ENCODE results near the gene IL6ST.
"Not testable (repeated sequence)": the region's sequence is repeated elsewhere in the genome, so short reads cannot be mapped to it uniquely, and the experiment has no call there.

IL6ST gene

DNA sequence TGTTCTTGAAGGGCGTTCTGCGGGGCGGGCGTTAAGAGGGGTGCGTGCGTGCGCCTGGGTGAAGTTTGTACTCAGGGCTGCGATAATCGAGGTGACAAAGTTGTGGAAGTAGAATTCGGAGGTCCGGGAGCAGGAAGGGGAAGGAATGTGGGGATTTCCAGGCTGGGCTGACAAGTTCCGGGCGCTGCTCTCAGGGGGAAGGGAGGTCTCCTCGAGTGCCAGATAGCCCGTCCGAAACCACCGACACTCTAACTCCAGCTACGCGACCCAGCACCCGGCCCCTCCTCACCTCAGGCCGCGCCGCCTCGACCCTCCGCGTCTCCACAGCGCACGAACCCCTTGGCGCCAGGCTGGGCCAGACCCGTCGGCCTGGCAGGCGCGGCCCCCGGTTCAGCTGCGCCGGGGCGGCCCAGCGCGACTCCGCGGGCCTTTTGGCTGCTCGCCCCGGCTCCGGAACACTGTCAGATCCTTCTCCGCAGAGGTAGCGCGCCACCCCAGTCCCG, at the start of gene IL6ST:
TSS of gene IL6ST (minus strand) at position 469 of the 503 bp plus-strand sequence. CDS start 18,685 bp downstream, outside the sequence.
- peak; percentile 75 for DNase-seq

DNA sequence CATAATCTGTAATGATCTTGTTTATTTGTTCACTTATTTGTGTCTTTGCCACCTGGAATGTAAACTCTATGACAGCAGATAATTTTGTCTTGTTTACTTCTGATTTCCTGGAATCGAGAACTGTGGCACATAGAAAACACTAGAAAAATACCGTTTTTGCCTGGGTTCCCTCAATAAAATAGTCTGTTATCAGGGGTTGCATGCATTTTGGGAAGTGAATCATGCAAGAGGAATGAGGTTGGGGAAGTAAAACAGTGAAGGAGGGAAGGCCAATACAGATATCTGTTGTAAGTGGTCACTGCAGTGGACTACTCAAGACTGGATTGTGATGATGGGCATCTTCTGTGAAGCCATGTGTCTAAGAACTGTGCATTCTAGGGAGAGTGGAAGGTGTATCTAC, 45.2 kb upstream of the IL6ST start:
- no peak for DNase-seq

DNA sequence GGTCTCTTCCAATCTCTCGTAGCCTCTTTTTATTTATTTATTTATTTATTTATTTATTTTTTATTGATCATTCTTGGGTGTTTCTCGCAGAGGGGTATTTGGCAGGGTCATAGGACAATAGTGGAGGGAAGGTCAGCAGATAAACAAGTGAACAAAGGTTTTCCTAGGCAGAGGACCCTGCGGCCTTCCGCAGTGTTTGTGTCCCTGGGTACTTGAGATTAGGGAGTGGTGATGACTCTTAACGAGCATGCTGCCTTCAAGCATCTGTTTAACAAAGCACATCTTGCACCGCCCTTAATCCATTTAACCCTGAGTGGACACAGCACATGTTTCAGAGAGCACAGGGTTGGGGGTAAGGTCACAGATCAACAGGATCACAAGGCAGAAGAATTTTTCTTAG, 43.4 kb upstream of the IL6ST start:
- DNase-seq: not testable (repeated sequence)

DNA sequence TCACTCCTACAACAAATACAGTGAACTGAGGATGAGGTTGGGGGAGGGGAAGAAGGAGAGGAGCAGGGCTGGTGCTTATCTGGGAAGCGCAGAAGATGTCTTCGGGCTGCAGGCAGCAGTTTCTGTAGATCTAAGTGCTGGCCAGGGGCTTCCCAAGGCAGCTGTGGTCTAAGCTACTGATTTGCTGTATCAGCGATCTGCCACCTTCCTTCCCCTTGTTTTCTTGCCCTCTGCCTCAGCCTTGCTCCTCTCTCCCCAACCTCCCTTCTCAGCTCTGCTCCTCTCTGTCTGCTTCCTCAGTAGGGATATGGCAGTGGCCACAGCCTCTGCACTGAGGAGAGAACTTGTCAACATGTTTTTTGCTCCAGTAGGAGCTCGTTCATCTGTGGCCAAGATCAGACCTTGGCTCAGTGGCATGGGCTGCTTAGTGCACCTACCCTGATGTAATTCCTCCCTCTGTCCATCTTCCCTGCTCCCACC, 42.8 kb upstream of the IL6ST start:
- DNase-seq: no peak

DNA sequence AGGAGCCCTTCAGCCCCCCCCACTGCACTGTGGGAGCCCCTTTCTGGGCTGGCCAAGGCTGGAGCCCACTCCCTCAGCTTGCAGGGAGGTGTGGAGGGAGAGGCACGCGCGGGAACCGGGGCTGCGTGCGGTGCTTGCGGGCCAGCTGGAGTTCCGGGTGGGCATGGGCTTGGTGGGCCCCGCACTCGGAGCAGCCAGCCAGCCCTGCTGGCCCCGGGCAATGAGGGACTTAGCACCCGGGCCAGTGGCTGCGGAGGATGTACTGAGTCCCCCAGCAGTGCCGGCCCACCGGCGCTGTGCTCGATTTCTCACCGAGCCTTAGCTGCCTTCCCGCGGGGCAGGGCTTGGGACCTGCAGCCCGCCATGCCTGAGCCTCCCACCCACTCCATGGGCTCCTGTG, 40.6 kb upstream of the IL6ST start:
- not testable (repeated sequence) for DNase-seq

DNA sequence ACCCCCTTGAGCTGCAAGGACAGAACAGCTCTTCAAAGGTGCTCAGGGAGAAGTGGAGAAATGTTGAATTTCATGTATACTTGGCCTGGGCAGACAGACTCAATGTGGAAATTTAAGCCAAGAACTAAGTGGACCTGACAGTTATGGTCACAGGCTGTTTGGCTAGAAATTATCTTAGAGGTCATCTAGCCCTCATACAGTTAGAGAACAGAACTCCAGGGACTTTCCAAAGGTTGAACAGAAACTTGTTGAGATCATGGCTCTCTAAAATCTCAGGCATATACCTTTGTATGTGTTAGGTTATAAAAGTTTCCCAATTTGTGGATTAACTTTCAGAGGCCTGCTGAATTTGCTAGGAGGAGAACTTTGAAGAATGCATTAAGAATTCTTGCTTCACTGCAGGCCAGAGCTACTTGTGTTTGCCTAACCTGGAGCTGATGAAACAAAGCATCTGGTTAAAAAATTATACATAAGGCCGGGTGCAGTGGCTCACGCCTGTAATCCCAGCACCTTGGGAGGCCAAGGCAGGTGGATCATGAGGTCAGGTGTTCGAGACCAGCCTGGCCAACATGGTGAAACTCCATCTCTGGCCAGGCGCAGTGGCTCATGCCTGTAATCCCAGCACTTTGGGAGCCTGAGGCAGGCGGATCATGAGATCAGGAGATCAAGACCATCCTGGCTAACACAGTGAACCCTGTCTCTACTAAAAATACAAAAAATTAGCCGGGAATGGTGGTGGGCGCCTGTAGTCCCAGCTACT, 35.3 kb upstream of the IL6ST start:
- not testable (repeated sequence) for DNase-seq

DNA sequence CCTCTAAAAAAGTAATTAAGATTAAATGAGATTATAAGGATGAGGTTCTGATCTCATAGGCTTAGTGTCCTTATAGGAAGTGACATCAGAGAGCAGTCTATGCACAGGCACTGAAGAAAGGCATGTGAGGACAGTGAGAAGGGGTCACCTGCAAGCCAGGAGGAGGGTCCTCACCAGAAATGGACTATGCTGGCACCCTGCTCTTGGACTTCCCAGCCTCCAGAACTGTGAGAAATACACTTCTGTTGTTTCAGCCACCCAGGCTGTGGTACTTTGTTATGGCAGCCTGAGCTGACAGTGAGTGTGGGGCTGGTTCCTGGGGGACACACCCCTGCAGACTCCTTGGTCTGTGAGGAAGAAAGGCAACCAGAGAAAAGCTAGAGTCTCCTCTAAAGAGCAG, 34.7 kb upstream of the IL6ST start:
- no peak for DNase-seq

DNA sequence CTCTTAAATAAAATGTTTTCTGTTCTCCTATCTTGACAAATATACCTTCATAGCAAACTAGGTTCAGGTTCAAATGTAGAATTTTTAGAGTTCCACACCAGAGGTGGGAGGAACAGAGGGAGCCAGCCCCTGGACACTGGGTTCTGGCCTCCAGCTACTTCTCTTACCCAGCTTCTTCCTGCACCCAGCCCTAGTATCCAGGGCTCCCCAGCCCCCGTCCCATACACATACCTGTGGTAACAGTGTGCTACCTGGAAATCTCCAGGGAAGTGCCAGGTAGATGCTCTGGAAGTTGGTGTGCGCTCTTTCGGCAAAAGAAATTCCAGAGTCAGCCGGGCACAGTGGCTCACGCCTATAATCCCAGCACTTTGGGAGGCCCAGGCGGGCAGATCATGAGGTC, 33.9 kb upstream of the IL6ST start:
- no peak for DNase-seq

DNA sequence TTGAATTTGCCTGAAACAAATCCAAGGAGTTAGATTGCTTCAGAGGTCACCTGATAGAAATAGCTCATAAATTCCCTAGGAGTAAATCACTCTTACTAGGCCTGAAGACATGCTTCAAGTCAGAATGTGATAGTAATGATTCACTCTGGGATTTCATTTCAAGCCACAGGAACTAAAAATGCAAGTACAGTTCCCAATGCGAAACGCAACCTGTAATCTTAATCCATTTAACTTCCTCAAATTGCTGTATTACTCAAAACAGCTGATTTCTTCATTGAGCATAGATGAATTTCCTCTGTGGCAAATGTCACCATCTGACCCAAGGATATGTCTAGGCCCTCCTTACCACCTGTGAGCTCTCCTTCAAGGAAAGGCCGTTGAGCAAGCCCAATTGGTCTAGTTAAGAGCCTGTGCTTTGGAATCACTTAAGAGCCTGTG, 32.1 kb upstream of the IL6ST start:
- DNase-seq: peak; percentile 91

DNA sequence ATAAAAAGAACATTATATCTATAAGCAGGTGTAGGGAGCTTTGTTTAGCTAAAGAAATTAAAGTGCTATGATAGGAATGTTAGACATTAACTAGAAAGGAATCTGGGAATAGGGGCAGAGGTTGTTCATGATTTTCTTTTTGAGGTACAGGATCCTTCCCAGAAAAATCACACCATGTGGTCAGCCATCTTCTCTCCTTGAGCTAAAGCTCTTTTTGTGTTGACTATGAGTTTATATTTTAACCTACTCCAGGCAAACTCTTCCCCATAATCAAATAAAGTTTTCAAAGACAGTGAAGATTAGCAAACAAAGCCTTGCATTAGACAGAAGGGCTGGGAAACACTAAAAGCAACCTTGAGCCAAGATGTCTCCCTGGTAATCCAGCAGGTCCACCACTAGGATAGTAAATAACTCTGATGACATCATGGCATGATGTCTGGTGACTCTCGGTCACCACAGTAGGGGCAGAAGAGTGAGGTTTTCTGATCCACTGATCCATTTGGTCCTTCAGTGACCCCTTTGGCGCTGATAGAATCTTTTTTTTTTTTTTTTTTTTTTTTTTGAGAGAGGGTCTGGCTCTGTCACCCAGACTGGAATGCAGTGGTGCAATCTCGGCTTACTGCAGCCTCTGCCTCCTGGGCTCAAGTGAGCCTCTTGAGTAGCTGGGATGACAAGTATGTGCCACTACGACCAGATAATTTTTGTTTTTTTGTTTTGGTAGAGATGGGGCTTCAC, 30.6 kb upstream of the IL6ST start:
- no peak for DNase-seq

DNA sequence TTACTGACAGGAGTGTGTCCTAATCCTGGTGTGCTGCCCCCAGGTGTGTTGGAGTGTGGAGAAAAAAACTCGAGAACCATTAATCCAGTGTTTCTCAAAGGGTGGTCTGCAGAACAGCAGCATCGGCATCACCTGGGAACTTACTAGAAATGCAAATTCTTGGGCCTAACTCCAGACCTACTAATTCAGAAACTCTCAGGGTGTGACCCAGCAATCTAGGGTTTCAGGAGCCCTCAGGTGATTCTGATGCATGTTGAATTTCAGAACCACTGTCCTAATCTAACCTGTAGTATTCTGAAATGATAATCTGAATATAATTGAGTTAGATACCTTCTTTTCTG, 30.0 kb upstream of the IL6ST start:
- DNase-seq: no peak

DNA sequence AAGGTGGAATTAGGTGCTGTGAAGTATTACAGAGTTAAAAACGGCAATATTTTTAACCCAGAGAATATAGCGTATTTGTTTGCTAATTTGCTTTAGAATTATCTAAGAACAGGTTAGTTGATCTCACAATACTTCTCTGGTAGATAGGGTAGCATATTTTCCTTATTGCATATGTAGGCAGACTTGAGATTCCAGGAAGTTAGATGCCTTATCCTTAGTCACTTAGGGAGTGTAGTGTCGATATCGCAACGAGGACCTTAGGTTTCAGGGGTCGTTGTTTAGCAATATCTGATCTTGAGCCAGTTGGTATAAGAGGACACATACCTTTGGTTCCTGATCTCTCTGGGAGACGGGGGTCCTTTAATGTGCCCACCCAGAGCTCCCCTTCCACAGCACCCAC, 28.5 kb upstream of the IL6ST start:
- DNase-seq: no peak

DNA sequence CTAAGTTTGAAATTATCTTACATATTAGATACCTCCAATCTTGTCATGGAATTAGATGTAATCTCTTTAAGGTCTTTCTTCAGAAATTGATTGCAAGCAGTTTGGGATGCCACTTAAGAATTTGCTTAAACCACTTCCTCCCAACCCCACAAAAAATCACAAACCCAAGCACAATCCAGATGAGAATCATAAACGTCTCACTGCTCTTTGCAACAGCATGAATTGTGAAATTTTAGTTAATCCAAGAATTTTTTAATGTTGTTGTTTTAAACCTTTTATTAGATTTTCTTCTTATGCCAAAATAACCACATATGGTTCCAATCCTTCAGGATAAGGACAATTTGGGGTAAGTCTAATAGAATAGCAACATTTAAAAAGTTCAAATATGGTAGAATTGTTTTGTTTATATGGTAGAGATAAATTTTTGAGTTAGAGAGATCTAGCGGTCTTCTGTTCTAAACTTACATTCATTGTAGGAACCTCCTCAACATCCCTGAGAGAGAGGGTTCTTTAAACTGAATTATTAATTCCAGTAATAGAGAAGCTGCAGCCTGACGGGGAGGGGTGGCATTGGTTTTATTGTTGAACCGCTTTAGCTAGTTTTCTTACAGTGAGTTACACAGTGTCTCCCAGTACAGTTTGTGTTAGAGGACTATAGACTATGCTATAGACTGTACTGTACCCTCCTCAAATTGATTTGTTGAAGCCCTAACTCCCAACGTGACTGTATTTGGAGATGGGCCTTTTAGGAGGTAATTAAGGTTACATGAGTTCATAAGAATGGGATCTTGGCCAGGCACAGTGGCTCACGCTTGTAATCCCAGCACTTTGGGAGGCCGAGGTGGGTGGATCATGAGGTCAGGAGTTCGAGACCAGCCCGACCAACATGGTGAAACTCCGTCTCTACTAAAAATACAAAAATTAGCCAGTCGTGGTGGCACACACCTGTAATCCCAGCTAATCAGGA, 24.8 kb upstream of the IL6ST start:
- peak; percentile 73 for DNase-seq

DNA sequence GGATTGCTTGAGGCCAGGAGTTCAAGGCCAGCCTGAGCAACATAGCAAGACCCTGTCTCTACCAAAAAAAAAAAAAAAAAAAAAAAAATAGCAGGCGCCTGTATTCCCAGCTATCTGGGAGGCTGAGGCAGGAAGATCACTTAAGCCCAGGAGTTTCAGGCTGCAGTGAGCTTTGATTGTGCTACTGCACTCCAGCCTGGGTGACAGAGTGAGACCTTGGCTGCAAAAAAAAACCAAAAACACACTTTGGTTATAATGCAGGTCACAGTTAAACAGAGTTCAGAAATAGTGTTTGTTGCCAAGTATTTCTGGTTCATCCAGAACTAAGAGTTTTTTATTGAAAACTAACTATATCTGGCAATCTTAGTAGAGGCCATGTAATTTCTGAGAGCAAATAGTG, 24.1 kb upstream of the IL6ST start:
- no peak for DNase-seq

DNA sequence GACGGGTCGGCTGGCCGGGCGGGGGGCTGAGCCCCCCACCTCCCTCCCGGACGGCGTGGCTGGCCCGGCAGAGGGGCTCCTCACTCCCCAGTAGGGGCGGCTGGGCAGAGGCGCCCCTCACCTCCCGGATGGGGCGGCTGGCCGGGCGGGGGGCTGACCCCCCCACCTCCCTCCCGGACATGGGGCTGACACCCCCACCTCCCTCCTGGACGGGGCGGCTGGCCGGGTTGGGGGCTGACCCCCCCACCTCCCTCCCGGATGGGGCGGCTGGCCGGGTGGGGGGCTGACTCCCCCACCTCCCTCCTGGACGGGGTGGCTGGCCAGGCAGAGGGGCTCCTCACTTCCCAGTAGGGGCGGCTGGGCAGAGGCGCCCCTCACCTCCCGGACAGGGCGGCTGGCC, 19.9 kb upstream of the IL6ST start:
- DNase-seq: not testable (repeated sequence)

DNA sequence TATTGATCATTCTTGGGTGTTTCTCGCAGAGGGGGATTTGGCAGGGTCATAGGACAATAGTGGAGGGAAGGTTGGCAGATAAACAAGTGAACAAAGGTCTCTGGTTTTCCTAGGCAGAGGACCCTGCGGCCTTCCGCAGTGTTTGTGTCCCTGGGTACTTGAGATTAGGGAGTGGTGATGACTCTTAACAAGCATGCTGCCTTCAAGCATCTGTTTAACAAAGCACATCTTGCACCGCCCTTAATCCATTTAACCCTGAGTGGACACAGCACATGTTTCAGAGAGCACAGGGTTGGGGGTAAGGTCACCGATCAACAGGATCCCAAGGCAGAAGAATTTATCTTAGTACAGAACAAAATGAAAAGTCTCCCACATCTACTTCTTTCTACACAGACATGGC, 19.2 kb upstream of the IL6ST start:
- not testable (repeated sequence) for DNase-seq

DNA sequence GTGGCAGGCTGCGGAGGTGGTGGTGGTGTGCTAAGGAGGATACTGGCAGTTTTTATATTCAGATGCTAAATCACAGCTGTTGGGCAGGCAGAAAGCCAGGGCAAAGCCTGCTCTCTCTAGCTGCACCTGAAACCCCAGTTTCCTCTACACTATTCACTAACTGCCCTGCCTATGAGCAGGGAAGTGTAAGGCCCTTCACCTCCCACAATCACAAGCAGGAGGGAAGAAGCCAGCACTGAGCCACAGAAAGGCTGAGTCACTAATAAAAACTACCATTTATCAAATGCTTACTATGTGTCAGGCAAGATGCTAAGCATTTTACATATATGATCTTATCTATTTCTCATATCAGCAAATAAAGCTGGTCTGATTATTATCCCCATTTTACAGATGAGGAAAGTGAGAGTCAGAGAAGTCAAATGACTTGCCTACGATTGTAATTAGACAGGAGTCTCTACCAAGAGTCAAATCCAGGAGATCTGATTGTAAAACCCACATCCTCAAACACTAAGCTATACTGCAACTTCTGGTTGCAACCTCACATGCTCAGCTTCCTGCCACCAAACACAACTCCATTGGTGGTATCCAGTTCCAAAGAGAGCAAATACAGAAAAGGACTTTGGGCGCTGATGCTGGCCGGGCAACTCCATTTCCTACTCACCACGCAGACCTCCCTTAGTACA, 17.7 kb upstream of the IL6ST start:
- peak; percentile 79 for DNase-seq

DNA sequence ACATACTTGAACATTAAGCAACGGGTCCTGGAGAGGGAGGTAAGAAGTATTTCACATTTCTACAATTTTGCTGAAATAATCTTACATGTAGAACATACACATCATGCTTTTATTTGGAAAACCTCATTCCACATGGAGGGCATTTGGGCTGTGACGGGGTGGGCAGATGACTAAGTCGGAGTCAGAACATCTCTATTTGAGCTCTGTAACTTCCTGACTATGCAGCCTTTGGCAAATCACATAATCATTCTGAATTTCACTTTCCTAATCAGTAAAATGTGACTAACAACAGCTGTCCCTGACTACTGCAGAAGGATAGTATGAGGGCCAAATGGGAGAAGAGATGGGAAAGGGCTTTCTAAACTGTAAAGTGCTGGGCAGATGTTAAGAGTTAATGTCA, 17.1 kb upstream of the IL6ST start:
- DNase-seq: peak; percentile 93

DNA sequence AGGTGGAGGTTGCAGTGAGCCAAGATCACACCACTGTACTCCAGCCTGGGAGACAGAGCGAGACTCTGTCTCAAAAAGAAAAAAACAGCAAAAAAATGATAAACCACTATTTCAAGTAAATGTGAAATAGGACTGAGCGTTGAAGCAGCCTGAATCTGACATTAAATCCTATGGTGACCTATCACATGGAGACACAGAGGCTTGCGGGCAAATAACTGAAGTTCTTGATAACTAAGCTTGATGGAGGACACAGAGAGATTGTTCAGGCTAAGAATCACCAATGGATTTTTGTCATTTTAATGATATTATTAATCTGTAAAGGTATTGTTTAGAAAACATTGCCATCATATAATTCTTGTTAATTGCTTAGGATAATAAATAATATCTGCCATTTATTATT, 15.7 kb upstream of the IL6ST start:
- DNase-seq: no peak

DNA sequence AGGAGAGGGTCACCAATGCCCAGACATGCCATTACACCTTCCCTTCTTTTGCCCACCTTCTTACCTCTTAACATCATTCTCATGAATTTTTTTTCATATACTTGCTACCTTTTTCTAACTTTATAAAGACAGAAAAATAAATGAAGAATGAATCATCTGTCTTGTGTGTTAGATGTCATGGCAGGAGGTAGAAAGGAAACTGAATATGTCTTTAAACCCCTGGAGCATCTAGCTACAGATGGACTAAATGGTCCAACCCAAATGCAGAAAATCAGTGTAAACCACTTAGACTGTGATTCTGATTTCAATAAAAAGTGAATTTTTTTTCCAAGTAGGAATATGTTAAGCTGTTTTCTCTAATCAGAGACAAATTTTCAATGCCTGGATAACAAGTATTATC, 11.8 kb upstream of the IL6ST start:
- no peak for DNase-seq

DNA sequence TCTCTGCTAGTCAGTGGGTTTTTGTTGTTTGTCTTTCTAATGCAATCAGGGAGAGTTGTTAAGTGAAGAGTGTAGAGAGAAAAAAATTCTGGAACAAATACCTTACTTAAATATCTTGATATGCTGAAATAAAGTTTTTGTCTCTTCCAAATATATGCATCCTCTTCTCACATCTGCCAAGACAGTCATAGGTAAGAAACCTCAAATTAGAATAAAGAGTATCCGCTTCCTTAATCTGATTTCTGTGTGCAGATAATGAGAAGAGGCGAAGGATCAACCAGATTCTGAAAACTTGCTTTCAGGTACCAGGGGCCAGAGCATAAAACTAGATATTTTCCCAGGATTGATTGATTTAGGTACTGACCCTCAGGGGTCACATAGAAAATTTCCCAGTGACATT, 11.3 kb upstream of the IL6ST start:
- DNase-seq: no peak

DNA sequence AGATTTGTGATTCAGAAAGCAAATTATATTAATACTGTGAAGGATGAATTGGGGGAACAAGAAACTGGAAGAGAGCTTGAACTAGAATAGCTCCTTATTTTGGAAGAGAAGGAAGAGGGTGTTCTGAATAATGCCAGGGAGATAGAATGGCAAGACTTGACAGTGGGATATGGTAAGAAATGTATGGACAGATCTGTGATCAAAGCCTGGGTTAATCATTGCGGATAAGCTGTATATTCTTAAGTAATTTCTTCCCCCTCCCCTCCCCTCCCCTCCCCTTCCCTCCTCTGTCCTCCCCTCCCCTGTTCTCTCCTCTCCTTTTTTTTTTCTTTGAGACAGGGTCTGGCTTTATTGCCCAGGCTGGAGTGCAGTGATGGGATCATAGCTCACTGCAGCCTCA, 10.1 kb upstream of the IL6ST start:
- no peak for DNase-seq

Data from fibroblast of skin of right biceps (primary cell).